ENCODE data around the gene MAGEF1.
A peak's percentile ranks its signal among the peaks of the same experiment; 100 is the strongest.

MAGEF1 gene, protein sequence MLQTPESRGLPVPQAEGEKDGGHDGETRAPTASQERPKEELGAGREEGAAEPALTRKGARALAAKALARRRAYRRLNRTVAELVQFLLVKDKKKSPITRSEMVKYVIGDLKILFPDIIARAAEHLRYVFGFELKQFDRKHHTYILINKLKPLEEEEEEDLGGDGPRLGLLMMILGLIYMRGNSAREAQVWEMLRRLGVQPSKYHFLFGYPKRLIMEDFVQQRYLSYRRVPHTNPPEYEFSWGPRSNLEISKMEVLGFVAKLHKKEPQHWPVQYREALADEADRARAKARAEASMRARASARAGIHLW

GRCh38 chr3:184711493-184712247, at the start of gene MAGEF1:
Gene MAGEF1 (minus strand): TSS chr3:184712064. CDS start chr3:184711821, 243 bp downstream.
- peak; percentile 78 for DNase-seq (ENCODE audit: low spot score)

DNA sequence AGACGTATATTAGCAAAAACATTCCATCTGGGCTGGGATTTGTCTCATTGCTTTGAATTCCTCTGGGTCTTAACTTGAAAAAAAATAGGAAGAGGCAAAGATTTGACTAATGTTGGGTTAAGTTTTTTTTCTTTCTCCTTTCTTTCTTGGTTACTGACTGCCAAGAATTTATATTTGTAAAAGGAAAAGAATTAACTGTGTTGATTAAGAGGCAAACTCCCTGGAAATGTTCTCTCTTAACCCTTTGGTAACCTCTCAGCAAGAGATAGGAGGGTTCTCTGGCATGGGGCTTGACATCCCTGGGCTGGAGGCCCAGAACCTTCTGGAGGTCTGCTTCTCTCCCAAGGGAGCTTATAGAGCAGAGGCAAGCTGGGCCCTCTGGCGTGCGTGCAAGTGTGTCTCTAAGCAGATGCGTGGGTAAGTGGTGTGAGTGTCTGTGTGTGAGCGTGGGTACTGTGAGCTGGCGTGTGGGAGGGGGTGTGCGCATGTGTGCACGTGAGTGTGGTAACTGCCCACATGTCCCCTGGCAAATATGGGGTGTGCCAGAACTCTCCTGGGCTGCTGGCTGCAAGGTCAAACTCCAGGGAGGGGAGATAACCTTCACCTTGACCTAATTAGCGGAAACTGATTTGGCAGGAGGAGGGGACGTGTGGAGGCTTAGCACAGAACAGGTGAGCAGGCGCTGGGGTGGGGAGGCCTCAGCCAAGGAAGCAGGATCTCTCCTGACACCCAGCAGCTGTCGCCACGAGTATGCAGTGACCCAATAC, 49.4 kb upstream of the MAGEF1 start:
- no peak for DNase-seq (ENCODE audit: low spot score)

GRCh38 chr3:184760337-184761074, 48.6 kb upstream of the MAGEF1 start:
- no peak for DNase-seq (ENCODE audit: low spot score)

- DNase-seq (ENCODE audit: low spot score) = no peak
These were observed 47.9 kb upstream of the MAGEF1 start for GRCh38 chr3:184759666-184760200.

GRCh38 chr3:184758056-184758455, 46.2 kb upstream of the MAGEF1 start:
- DNase-seq (ENCODE audit: low spot score) = no peak

- DNase-seq (ENCODE audit: low spot score) = no peak
These were observed 45.3 kb upstream of the MAGEF1 start for GRCh38 chr3:184757022-184757651.

DNA sequence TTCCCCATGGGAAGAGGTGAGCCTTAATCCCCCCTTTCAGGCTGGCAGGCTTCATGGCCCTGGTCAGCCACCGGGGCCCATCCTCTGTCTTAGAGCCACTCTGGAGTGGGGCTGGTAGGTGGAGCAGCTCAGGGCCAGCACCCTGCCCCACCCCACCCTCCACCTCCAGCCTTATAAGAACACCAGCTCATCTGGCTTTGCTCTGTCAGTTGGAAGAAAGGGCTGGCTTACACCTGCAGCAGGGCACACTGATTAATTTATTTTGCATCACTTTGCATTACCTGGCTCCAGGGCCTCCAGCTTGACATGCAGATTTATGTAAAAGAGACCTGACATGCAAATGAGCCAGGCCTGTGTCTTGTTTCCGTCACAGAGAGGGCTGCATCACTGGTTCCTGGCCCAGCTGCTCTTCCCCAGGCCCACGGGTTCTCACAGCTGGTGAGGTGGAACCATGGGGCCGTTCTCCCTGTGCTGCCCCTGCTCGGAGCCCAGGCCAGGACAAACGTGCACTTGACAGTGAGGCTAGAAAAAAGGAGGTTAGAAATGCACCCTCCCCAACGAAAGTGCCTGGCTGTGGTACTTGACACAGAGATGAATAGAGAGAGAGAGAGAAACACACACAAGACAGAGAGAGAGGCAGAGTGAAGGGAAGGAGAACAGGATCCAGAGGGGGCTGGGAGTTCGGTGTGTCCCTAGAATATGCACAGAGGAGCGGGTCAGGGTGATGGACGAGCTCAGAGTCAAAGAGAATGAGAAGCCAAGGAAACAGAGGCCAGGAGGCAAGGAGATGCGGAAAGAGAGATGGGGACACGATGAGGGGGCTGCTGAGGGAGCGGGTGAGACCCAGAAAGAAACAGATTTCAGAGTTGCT, 44.5 kb upstream of the MAGEF1 start:
- DNase-seq (ENCODE audit: low spot score) = no peak

DNA sequence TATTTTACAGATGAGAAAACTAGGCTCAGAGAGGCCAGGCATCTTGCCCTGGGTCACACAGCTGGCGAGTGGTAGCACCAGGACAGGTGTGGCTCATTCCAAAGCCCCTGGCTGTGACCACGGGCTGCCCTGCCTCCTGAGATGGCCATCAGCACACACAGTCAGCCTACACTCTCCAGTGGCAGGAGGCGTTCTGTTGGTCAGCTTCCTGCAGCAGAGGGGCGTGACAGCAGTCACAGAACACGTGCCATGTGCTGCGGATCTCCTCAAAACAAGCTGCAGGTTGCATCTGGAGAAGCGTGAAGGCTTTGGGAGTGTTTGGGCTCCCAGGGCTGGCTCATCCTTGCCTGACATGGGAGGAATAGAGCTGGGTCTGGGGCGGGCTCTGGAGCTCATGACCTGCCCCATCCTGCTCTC, 43.5 kb upstream of the MAGEF1 start:
- DNase-seq (ENCODE audit: low spot score) = no peak

GRCh38 chr3:184752361-184752760, 40.5 kb upstream of the MAGEF1 start:
- DNase-seq (ENCODE audit: low spot score) = no peak

GRCh38 chr3:184751204-184752040, 39.6 kb upstream of the MAGEF1 start:
- DNase-seq (ENCODE audit: low spot score) = no peak

- DNase-seq (ENCODE audit: low spot score) = no peak
These were observed 38.7 kb upstream of the MAGEF1 start for GRCh38 chr3:184750349-184751083.

GRCh38 chr3:184749168-184749744, 37.4 kb upstream of the MAGEF1 start:
- no peak for DNase-seq (ENCODE audit: low spot score)

DNA sequence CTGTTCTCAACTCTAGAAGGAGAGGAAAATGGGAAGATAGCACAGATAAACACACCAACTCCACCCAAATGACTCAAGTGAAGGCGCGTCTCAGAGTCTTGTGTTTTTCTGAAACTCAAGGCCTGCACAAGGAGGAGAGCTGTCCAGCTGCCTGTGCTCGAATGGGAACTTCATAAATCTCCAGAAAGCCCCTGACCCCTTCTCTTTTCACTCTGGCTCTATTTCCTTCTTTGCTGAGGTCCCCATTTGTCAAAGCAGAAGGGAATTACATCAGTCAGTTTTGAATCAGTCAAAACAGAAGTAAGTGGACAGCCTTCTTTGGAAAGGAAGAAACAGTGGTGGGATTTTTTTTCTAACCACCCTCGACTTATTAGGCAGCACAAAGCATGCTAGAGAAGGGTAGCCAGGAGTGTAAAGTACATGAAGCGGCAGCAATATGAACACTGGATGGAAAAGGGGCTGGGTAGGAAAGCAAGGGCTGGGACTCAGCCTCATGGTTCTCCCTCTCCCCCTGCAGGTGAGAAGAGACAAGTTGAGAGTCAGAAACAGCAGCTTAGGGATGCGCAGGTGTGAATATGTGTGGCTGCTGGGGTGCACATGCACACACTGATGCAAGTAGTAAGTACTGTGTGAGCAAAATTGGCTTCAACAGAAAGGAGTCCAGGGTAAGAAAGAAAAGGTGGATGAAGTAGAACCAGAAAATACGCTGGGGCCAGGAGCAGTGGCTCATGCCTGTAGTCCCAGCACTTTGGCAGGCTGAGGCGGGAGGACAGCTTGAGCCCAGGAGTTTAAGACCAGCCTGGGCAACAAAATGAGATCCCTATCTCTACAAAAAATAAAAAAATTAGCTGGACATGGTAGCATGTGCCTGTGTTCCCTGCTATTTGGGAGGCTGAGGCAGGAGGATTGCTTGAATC, 36.6 kb upstream of the MAGEF1 start:
- DNase-seq (ENCODE audit: low spot score) = peak; percentile 34

GRCh38 chr3:184746131-184747120, 34.6 kb upstream of the MAGEF1 start:
- DNase-seq (ENCODE audit: low spot score) = no peak

GRCh38 chr3:184745526-184745925, 33.7 kb upstream of the MAGEF1 start:
- DNase-seq (ENCODE audit: low spot score) = no peak

DNA sequence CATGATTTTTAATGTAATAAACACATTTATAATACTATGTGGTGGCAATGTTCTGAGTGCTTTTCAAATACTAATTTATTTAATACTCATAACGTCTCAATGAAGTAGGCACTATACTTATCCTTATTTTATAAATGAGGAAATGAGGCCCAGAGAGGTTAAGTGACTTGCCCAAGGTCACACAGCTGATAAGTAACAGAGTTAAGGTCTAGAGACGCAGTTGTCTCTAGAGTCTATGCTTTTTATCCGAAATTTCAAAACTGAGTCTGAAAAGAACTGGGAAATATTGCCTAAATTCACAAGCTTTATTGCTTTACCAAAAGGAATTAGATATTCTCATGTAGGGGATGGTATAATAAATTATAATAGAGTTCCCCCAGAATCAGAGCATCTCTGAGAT, 31.4 kb upstream of the MAGEF1 start:
- DNase-seq (ENCODE audit: low spot score) = no peak
